22Rv1 (cell line): ENCODE data around the gene VSIG10L.
A peak's percentile ranks its signal among the peaks of the same experiment; 100 is the strongest.

ENCODE experiments used
- H3K27ac ChIP-seq: fragments of 450-650 bp; 2 replicates; pipeline ENCODE4 v1.5.1; 2017
- ZFX ChIP-seq: fragments of 450-650 bp; IDR thresholded peaks from 2 replicates; pipeline ENCODE4 v1.6.1; 2017; ENCODE audit warnings: antibody characterized with exemption, borderline replicate concordance
- TF ChIP-seq, protein P1 (sequence below): fragments of 450-650 bp; IDR thresholded peaks from 2 replicates; pipeline ENCODE4 v1.5.1; 2017; ENCODE audit warnings: mild to moderate bottlenecking

VSIG10L gene

DNA sequence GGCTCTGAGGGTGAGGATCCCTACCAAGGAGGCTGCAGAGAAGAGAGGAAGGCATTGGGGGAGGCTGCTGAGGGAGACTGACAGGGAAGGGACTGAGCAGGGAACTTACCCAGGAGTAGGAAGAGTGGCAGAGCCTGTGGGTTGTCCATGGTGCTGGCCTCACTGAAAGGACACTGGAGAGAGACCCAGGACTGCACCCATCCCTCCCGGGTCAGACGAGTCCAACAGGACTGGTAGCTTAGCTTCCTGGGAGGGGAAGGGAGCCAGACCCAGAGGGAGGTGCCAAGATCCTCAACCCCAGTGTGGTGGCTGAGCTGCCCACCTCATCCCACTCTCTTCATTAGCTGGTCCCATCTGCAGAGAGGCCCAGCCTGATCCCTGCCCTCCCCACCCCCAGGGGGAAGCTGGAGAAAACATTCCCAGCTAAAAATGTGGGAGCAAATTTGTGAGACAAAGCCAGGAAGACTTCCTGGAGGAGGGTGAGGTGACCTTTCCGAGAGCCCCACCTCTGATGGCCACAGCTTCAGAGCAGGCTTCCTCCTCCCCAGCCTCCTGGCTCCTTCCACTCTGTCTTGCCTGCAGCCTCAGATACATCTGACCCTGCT lies at the start of gene VSIG10L:
TSS of gene VSIG10L (minus strand) at position 164 of the 605 bp plus-strand sequence. CDS start at position 149, 15 bp downstream.
- H3K27ac ChIP-seq, result peak within 1 kb of the TSS; percentile 63
- TF ChIP-seq ZFX, result no peak
- TF ChIP-seq, protein P1, sequence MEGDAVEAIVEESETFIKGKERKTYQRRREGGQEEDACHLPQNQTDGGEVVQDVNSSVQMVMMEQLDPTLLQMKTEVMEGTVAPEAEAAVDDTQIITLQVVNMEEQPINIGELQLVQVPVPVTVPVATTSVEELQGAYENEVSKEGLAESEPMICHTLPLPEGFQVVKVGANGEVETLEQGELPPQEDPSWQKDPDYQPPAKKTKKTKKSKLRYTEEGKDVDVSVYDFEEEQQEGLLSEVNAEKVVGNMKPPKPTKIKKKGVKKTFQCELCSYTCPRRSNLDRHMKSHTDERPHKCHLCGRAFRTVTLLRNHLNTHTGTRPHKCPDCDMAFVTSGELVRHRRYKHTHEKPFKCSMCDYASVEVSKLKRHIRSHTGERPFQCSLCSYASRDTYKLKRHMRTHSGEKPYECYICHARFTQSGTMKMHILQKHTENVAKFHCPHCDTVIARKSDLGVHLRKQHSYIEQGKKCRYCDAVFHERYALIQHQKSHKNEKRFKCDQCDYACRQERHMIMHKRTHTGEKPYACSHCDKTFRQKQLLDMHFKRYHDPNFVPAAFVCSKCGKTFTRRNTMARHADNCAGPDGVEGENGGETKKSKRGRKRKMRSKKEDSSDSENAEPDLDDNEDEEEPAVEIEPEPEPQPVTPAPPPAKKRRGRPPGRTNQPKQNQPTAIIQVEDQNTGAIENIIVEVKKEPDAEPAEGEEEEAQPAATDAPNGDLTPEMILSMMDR, result no peak

DNA sequence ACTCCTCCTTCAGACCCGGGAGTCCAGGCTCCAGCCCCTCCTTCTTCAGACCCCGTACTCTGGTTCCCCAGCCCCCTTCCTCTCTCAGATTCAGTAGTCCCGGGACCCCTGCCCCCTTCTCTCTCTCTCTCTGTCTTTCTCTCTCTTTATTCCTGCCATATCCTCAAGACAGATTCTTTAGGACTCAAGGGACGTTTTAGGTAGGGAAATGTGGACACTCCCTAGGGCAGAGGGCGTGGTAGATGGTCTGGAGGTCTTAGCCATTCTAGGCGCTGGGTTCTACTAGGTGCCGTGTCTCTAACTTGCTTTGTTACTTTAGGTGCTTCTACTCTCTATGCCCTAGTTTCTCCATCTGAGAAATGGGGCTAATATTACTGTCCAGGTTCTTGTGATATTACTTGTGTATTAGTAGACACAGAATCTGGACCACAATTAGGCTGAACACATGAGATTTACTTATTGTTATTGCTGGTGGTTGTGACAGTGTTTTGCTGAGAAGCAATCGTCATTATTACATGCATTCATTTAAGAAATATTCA lies 49.2 kb upstream of the VSIG10L start:
- H3K27ac ChIP-seq, result no peak overlapping the region
- TF ChIP-seq ZFX, result no peak
- TF ChIP-seq, protein P1, result no peak

DNA sequence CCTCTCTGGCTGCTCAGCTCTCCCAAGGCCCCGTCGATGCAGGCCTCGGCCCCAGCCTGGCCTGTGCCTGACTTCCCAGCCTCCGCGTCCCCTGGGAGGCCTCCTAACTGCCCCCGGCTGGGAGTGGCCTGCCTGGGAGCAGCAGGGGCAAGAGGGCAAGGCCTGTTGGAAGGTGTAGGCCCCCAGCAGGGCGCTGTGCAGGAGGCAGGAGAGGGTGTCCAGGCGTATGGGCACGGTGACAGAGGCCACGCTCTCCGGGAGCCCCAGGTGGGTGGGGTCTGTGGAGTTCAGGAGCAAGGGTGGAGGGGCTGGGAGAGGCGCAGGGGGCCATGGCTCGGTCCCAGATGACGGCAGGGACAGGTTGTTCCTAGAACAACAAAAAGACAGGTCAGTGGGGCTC lies 47.2 kb upstream of the VSIG10L start:
- H3K27ac ChIP-seq, result no peak overlapping the region
- TF ChIP-seq, protein P1, result no peak
- TF ChIP-seq ZFX, result no peak

DNA sequence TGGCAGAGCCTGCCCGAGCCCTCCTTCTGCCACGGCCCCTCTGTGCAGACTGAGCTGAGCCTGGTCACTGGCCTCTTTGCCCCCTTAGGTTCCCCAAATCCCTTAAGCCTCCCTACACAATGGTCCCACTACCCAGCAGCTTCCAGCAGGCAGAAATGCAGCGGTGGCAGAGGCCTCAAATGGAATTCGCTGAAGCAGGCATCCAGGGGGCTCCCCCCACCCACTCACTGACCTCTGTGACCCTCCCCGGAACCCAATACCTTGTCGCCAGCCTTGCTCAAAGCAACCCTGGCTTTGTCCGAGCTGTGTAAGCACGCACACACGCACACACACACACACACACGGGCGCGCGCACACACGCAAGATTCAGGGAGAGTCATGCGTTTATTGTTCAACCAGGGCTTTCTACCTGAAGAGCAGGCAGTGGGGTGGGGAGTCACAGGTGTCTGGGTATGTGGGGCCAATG lies 46.0 kb upstream of the VSIG10L start, which contains the start of gene LIM2:
TSS of gene LIM2 (minus strand) at position 51 of the 466 bp plus-strand sequence. CDS start 531 bp downstream, outside the sequence.
- TF ChIP-seq, protein P1, result no peak
- TF ChIP-seq ZFX, result no peak
- no peak within 1 kb of the TSS for H3K27ac ChIP-seq

DNA sequence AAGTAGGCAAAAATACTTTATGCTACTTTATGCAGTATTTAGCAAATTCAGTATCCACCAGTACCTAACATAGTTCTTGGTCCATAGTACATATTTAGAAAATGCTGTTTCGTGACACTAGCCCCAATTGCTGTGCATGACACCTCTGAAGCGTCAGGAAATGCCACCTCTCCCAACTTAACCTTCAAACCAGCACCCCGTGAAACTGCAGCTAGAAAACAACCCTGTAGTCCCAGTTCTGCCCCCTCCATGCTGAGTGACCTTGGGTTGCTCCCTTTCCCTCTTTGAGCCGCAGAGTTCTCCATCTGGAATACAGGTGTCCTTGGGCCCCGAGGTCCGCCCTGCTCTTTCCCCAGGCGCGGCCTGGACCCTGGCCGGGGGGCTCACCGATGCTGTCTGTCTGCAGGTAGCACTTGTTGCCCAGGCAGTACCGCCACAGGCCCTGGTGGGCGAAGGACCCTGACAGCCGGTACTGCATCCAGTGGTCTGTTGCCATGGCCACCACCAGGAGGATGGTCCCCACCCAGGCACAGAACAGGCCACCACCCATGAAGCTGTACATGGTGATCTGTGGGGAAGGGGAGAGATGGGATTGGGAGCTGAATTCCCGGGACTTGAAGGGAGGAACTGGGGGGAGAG lies 45.1 kb upstream of the VSIG10L start:
- TF ChIP-seq, protein P1, result no peak
- TF ChIP-seq ZFX, result no peak

DNA sequence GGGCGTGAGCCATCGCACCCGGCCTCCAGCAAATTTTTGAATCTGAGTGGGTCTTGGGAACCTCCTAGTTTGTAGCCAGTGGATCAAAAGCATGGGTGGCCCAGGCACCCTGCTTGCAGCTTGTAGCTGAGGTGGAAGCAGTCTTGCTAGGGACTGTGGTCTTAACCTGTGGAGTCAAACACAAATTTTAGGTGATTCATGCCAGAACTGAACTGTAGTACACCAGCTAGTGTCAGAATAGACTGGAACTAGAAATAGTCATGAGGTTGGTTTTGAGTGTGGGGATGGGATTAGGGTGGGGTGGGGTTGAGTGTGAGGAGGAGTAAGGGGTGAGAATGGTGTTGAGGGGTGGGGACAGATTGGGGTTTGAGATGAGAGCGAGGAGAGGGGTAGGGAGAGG lies 40.1 kb upstream of the VSIG10L start:
- TF ChIP-seq, protein P1, result no peak
- no peak for TF ChIP-seq ZFX

More for the DNA sequence above, 45.1 kb upstream of the VSIG10L start:
- no peak overlapping the region for H3K27ac ChIP-seq

DNA sequence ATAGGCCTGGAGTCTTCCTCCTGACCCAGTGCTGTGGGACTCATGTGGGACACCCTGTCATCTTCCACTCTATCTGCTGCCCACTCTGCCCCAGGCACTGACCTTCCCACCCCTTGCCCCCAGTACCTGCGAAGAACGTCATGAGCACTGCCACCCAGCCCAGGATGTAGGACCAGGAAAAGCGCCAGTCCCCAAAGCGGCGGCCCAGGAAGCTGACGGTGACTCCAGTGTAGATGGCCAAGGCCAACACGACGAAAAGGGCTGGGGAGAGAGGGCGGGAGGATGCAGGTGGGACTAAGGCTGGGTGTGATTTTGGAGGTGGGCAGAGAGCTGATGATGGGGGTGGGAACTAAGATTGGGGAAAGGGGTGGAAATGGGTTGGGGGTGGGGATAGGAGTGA lies 38.4 kb upstream of the VSIG10L start:
- H3K27ac ChIP-seq, result no peak overlapping the region
- TF ChIP-seq, protein P1, result no peak
- TF ChIP-seq ZFX, result no peak

More for the DNA sequence above, 40.1 kb upstream of the VSIG10L start:
- H3K27ac ChIP-seq, result no peak overlapping the region
